ENCODE results near the gene ZNF423.

- no peak for TF ChIP-seq RBM25 (IDR thresholded peaks at IDR 0.05; ENCODE audit: low read depth, low read length, severe bottlenecking)
- TF ChIP-seq CTCF (IDR thresholded peaks at IDR 0.05 in 2 of 3, conservative IDR thresholded peaks at IDR 0.05 in 1 of 3; ENCODE audit: insufficient read depth in 2 of 3, low read depth in 1 of 3, low read length in 3 of 3): no peak
- TF ChIP-seq PCBP1 (IDR thresholded peaks at IDR 0.05; ENCODE audit: low read depth, low read length, poor library complexity, severe bottlenecking): no peak
- TF ChIP-seq CHD4 (IDR thresholded peaks at IDR 0.05; ENCODE audit: insufficient read depth, insufficient replicate concordance, low read depth, low read length, poor library complexity, severe bottlenecking): no peak
- TF ChIP-seq ZSCAN29 (IDR thresholded peaks at IDR 0.05): no peak
Measured at GRCh38 chr16:49498264-49498663, 357.6 kb downstream of the ZNF423 start.
